ENCODE measurements around the gene POU3F1.

The POU3F1 gene

DNA sequence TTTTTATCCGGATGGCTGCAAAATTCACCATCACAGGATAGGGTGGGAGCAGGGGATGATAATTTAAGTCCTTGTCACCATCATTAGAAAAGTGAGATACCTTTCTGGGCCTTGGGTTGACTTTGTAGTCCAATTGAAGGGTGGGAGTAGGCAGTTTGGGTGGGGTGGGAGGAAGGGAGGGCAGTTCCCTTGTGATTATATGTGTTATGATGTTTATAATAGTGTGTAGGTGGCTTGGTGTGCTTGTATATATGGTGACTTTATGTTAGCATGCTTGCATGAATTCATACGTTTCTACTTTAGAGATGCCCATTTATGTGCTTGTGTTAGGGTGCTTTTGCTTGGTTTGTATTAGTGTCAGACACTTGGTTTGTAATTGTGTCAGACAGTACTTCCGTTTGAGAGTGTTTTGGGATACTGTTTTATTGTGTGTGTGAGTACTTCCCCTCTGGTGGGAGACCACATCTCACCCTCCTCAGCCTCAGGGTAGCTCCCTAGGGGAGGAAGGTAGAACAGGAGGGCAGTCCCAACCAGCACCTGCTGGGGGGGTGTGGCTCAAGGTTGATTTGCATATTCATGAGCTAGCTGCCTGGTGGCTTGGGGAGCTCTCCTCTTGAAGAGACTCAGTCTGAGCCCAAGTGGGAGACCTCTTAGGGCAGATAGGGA lies 6.3 kb upstream of the POU3F1 start:
- no peaks in the 10 kb centered on the region for H3K27me3 ChIP-seq (ENCODE audit: low read length)
- H3F3A ChIP-seq (ENCODE audit: insufficient read depth), result no peaks in the 10 kb centered on the region
- no peak overlapping the region; the same call in 1 of the 2 replicates for H3K9ac ChIP-seq (ENCODE audit: low read length)
- H3K9me2 ChIP-seq (replicated peaks; ENCODE audit: insufficient read depth, low read length), result no peaks in the 10 kb centered on the region
- H3K4me2 ChIP-seq (ENCODE audit: low read depth, low read length, poor library complexity, severe bottlenecking), result peak overlapping the region; percentile 33
- no peak overlapping the region for H3K4me3 ChIP-seq (ENCODE audit: insufficient read depth, low read length, poor library complexity, severe bottlenecking)
- H2AFZ ChIP-seq (ENCODE audit: low read depth, low read length, severe bottlenecking), result no peak overlapping the region
- peak overlapping the region; percentile 73 for H3K27ac ChIP-seq (ENCODE audit: low read depth, low read length)
- H4K20me1 ChIP-seq (ENCODE audit: low read depth, low read length), result no peaks in the 10 kb centered on the region
- no peaks in the 10 kb centered on the region for H3K36me3 ChIP-seq (ENCODE audit: low read length)
- TF ChIP-seq CTCF (IDR thresholded peaks at IDR 0.05; ENCODE audit: insufficient read depth, low read length, poor library complexity, severe bottlenecking) (no peak), EZH2phosphoT487 (conservative IDR thresholded peaks at IDR 0.05; ENCODE audit: low read length) (no peak)
- no peaks in the 10 kb centered on the region for H3K79me2 ChIP-seq (ENCODE audit: insufficient read depth, low read length)
- H3K9me3 ChIP-seq (ENCODE audit: insufficient read depth, low read length), result no peaks in the 10 kb centered on the region

DNA sequence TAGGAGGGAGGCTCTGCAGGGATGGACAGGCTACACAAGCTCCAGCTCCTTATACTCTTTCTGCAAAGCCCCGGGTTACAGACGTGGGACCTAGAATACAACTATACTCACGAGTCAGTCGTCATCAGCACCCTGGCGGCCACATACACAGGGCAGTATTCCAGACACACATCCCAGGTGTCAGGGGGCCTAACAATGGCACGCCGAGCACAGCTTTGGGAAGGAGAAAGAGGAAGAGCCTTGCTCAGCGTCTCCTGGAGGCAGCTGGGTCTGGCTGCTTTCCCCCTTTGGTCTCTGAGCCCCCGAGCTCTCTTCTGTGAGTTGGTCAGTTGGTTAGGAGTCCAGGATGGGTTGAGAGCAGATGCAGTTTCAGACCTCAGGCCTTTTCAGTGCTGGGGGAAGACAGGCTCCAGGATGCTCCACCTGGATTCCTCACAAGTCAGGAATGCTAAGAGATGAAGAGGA lies 4.5 kb upstream of the POU3F1 start:
- no peaks in the 10 kb centered on the region for H3K9me3 ChIP-seq (ENCODE audit: insufficient read depth, low read length)
- no peaks in the 10 kb centered on the region for H3K9me2 ChIP-seq (replicated peaks; ENCODE audit: insufficient read depth, low read length)
- no peak overlapping the region for H3K9ac ChIP-seq (ENCODE audit: low read length)
- no peaks in the 10 kb centered on the region for H3K27me3 ChIP-seq (ENCODE audit: low read length)
- H2AFZ ChIP-seq (ENCODE audit: low read depth, low read length, severe bottlenecking), result no peak overlapping the region
- H3K4me3 ChIP-seq (ENCODE audit: insufficient read depth, low read length, poor library complexity, severe bottlenecking), result no peak overlapping the region
- H3K27ac ChIP-seq (ENCODE audit: low read depth, low read length), result 0 out of 2 replicates have a peak overlapping the region, but pooled peaks have one; percentile 73
- no peaks in the 10 kb centered on the region for H3K79me2 ChIP-seq (ENCODE audit: insufficient read depth, low read length)
- no peak for TF ChIP-seq CTCF (IDR thresholded peaks at IDR 0.05; ENCODE audit: insufficient read depth, low read length, poor library complexity, severe bottlenecking)
- no peak for TF ChIP-seq EZH2phosphoT487 (conservative IDR thresholded peaks at IDR 0.05; ENCODE audit: low read length)
- no peaks in the 10 kb centered on the region for H4K20me1 ChIP-seq (ENCODE audit: low read depth, low read length)
- H3F3A ChIP-seq (ENCODE audit: insufficient read depth), result no peaks in the 10 kb centered on the region
- H3K4me2 ChIP-seq (ENCODE audit: low read depth, low read length, poor library complexity, severe bottlenecking), result no peak overlapping the region
- H3K36me3 ChIP-seq (ENCODE audit: low read length), result no peaks in the 10 kb centered on the region

- Histone ChIP-seq H3K27ac (ENCODE audit: low read depth, low read length) (no peak overlapping the region), H3K36me3 (ENCODE audit: low read length) (no peaks in the 10 kb centered on the region), H4K20me1 (ENCODE audit: low read depth, low read length) (no peaks in the 10 kb centered on the region), H3F3A (ENCODE audit: insufficient read depth) (no peaks in the 10 kb centered on the region), H3K27me3 (ENCODE audit: low read length) (no peaks in the 10 kb centered on the region), H3K9me2 (replicated peaks; ENCODE audit: insufficient read depth, low read length) (no peaks in the 10 kb centered on the region), H3K9me3 (ENCODE audit: insufficient read depth, low read length) (no peaks in the 10 kb centered on the region), H3K79me2 (ENCODE audit: insufficient read depth, low read length) (no peaks in the 10 kb centered on the region), H3K9ac (ENCODE audit: low read length) (no peak overlapping the region), H3K4me3 (ENCODE audit: insufficient read depth, low read length, poor library complexity, severe bottlenecking) (no peak overlapping the region), H3K4me2 (ENCODE audit: low read depth, low read length, poor library complexity, severe bottlenecking) (no peak overlapping the region), H2AFZ (ENCODE audit: low read depth, low read length, severe bottlenecking) (no peak overlapping the region)
- no peak for TF ChIP-seq CTCF (IDR thresholded peaks at IDR 0.05; ENCODE audit: insufficient read depth, low read length, poor library complexity, severe bottlenecking)
- TF ChIP-seq EZH2phosphoT487 (conservative IDR thresholded peaks at IDR 0.05; ENCODE audit: low read length), result no peak
Observed at GRCh38 chr1:38050397-38051078, 3.9 kb upstream of the POU3F1 start.

All from SU-DHL-6 (cell line).